Body of pancreas (tissue), 4 donors: ENCODE measurements around the gene FLOT1.

ENCODE experiments used
- CTCF ChIP-seq, 7 experiments: fragments of 450-650 bp in 4 of 7; fragments of 200-600 bp in 3 of 7; sonication (generic) in 3 of 7; IDR thresholded peaks; one replicate each; pipeline ENCODE4 v1.5.1; 2016 to 2019; ENCODE audit warnings: antibody characterized with exemption in 7 of 7
- POLR2A ChIP-seq, 3 donors: fragments of 450-650 bp; IDR thresholded peaks; one replicate each; pipeline ENCODE4 v1.6.1; 2016; ENCODE audit warnings: antibody characterized with exemption in 3 of 3, mild to moderate bottlenecking in 2 of 3

- TF ChIP-seq CTCF (IDR thresholded peaks at IDR 0.05) (peak in 4 of 7 experiments; percentile 11 to 51 (median 43)), POLR2A (IDR thresholded peaks at IDR 0.05) (peak in 1 of 3 donors; percentile 52)
These were observed 21.4 kb upstream of the FLOT1 start for GRCh38 chr6:30763618-30764489.
